ENCODE data around the gene EGF.
"Not testable (repeated sequence)": the region's sequence is repeated elsewhere in the genome, so short reads cannot be mapped to it uniquely, and the experiment has no call there.

Gene EGF

GRCh38 chr4:109912706-109913595 lies at the start of gene EGF:
EGF (plus strand) TSS chr4:109912883; CDS start chr4:109913336, 453 bp downstream.
- DNase-seq (ENCODE audit: low read depth), result no peak

- DNase-seq (ENCODE audit: low read depth), result no peak
These were observed 48.5 kb upstream of the EGF start for GRCh38 chr4:109864134-109864533.

GRCh38 chr4:109870061-109870460 lies 42.6 kb upstream of the EGF start:
- no peak for DNase-seq (ENCODE audit: low read depth)

- DNase-seq (ENCODE audit: low read depth), result no peak
These were observed 40.6 kb upstream of the EGF start for GRCh38 chr4:109872065-109872464.

GRCh38 chr4:109872950-109873656 lies 39.6 kb upstream of the EGF start:
- no peak for DNase-seq (ENCODE audit: low read depth)

- DNase-seq (ENCODE audit: low read depth), result no peak
These were observed 38.7 kb upstream of the EGF start for GRCh38 chr4:109873791-109874514.

- no peak for DNase-seq (ENCODE audit: low read depth)
These were observed 37.6 kb upstream of the EGF start for GRCh38 chr4:109875106-109875505.

- not testable (repeated sequence) for DNase-seq (ENCODE audit: low read depth)
These were observed 37.1 kb upstream of the EGF start for GRCh38 chr4:109875553-109875952.

GRCh38 chr4:109876634-109877265 lies 35.9 kb upstream of the EGF start:
- no peak for DNase-seq (ENCODE audit: low read depth)

GRCh38 chr4:109877400-109877799 lies 35.3 kb upstream of the EGF start:
- no peak for DNase-seq (ENCODE audit: low read depth)

GRCh38 chr4:109878355-109878754 lies 34.3 kb upstream of the EGF start:
- no peak for DNase-seq (ENCODE audit: low read depth)

GRCh38 chr4:109879081-109879480 lies 33.6 kb upstream of the EGF start:
- DNase-seq (ENCODE audit: low read depth), result no peak

- DNase-seq (ENCODE audit: low read depth), result no peak
These were observed 32.9 kb upstream of the EGF start for GRCh38 chr4:109879636-109880314.

- no peak for DNase-seq (ENCODE audit: low read depth)
These were observed 26.4 kb upstream of the EGF start for GRCh38 chr4:109886303-109886702.

- DNase-seq (ENCODE audit: low read depth), result no peak
These were observed 25.6 kb upstream of the EGF start for GRCh38 chr4:109887071-109887470.

GRCh38 chr4:109890076-109890475 lies 22.6 kb upstream of the EGF start:
- DNase-seq (ENCODE audit: low read depth), result no peak

- DNase-seq (ENCODE audit: low read depth), result no peak
These were observed 10.0 kb upstream of the EGF start for GRCh38 chr4:109902559-109903251.

GRCh38 chr4:109908731-109909130 lies 4.0 kb upstream of the EGF start:
- no peak for DNase-seq (ENCODE audit: low read depth)

GRCh38 chr4:109910256-109910655 lies 2.4 kb upstream of the EGF start:
- DNase-seq (ENCODE audit: low read depth), result no peak

GRCh38 chr4:109913596-109914241 lies 1.0 kb downstream of the EGF start:
- no peak for DNase-seq (ENCODE audit: low read depth)
